GM12872 (cell line): ENCODE results near the gene ARHGAP1.

Experiments
- CTCF ChIP-seq: IDR thresholded peaks from 3 replicates; pipeline ENCODE4 v1.5.1; 2011; ENCODE audit warnings: low read depth, mild to moderate bottlenecking, low read length, moderate library complexity; ENCODE audit not compliant: insufficient read depth

The ARHGAP1 gene

DNA sequence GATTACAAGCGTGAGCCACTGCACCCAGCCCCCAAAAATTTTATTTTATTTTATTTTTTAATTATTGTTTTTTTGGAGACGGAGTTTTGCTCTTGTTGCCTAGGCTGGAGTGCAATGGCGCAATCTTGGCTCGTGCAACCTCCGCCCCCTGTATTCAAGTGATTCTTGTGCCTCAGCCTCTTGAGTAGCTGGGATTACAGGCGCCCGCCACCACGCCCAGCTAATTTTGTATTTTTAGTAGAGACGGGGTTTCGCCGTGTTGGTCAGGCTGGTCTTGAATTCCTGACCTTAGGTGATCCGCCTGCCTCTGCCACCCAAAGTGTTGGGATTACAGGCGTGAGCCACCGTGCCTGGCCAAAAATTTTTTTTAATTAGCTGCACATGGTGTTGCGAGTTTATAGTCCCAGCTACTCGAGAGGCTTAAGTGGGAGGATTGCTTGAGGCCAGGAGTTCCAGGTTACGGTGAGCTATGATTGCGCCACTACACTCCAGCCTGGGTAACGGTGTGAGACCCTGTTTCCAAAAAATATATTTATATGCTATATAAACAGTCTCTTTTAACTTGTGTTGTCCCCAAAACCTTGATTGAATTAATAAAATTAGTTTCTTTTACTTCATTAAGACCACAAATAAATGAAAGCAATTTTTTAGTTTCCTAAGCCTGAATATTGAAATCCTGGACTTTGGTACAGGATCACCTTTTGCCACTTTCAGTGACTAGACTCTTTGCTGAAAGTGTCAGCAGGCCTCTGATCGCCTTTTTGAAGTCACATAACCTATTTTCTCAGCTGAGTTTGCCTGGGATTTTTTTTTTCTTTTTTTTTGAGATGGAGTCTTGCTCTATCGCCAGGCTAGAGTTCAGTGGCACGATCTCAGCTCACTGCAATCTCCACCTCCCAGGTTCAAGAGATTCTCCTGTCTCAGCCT, 66.9 kb downstream of the ARHGAP1 start:
- TF ChIP-seq CTCF, result no peak

- TF ChIP-seq CTCF, result no peak
Measured at GRCh38 chr11:46632502-46632901, 67.9 kb downstream of the ARHGAP1 start.

- no peak for TF ChIP-seq CTCF
Measured at GRCh38 chr11:46631676-46632075, 68.7 kb downstream of the ARHGAP1 start.

DNA sequence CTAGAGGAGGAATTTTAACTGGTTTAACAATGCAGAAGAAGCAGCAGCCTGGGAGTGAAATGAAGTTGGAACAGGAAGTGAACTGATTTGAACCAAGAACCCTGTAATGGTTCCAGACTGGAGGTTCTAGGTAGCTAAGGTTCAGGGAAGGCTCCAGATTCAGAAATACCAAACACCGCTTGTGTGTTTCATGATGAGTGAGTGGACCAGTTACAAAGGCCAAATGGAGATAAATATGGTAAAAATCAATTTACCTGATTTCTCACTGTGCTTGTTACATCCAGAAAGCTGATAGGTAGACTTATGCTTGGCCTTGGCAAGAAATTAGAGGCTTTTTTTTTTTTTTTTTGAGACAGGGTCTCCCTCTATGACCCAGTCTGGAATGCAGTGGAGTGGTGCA, 70.2 kb downstream of the ARHGAP1 start:
- TF ChIP-seq CTCF, result no peak

DNA sequence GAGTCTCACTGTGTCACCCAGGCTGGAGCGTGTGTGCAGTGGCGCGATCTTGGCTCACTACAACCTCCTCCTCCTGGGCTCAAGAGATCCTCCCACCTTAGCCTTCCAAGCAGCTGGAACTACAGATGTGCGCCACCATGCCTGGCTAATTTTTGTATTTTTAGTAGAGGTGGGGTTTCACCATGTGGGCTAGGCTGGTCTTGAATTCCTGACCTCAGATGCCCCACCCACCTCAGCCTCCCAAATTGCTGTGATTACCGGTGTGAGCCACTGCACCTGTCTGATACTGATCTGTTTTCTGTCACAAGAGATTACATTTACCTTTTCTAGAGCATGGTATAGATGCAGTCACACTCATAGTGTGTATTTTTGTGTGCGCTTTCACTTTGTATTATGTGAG, 71.5 kb downstream of the ARHGAP1 start:
- TF ChIP-seq CTCF, result no peak
